HG03135 (cell line): ENCODE measurements around the gene RPL23.

Experiments
- ATAC-seq: cut with Tn5 transposase; IDR thresholded peaks from one replicate; pipeline ENCODE4 v1.9.1; 2021; ENCODE audit warnings: mild to moderate bottlenecking, moderate library complexity; ENCODE audit not compliant: unreplicated experiment

RPL23 gene

GRCh38 chr17:38853292-38854219 is at the start of gene RPL23:
Gene RPL23 (minus strand): TSS chr17:38853721. CDS start chr17:38853710, 11 bp downstream.
- peak; percentile 81 for ATAC-seq

DNA sequence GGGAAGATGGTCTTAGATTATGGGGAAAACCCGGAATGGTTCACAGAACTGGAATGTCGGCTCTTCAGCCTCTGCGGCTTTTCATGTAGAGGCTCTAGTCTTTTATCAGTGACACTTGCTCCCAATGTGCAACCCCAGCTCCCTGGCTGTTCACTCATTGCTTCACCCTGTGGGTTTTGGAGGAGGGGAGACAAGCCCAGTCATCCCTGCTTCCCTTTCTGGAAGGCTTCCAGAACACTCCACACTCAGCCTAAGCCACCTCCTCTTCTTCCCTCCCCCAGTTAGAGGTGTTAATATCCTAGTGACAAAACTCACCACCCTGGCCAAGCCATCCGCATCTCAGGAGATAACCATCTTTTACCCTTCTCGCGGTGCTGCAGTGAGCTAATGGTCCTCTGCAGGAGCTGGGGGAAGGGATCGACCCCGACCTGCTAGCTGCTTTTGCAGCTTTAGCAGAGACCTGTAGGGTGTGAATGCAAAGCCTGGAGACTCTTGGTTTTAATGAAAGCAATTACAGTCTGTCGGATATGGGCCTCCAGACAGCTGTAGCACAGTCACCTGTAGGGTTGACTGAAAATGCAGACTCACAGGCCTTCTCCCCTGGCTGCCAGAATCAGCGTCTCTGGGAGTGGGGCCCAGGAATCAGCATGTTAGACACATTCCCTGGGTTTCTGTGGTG is 47.6 kb upstream of the RPL23 start:
- ATAC-seq = no peak

- ATAC-seq = no peak
Observed at GRCh38 chr17:38899421-38899820, 45.9 kb upstream of the RPL23 start.

DNA sequence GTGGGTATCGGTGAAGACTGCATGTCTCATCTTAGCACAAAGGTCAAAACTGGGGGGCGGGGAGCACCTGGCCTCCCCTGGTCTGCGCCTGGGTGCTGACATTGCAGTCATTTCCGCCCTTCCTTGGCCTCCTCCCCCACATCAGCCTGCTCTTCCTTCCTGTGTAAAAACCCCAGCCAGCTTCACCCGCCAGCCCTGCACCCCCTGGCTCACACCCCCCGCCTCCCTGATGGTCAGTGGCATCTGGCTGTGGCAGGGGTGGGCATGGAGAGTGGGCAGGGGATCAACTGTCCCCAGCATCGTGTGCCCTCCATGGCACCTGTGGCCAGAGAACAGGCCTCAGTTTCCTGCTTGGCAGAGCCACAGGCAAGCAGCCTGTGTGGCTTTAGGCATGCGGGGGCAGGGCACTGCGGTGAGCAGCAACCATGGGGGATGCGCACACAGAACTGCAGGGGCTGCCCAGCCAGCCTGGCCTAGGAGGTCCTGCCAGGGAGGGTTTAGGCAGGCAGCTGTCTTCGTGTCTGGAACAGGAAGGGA is 45.4 kb upstream of the RPL23 start:
- ATAC-seq = peak; percentile 79

DNA sequence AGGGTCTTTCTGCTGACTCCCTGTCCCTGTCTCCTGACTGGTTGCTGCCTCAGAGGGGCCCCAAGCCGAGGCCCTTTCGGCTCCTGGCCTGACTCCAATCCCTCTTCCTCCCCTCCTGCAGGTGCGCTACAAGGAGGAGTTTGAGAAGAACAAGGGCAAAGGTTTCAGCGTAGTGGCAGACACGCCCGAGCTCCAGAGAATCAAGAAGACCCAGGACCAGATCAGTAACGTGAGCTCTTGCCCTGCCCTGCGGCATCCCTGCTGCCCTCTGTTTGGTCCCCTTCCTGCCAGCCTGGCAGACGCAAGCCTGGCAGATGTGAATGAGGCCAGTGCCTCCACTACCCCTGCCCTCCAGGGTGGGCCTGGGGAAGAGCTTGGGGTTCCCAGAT is 44.8 kb upstream of the RPL23 start:
- no peak for ATAC-seq

DNA sequence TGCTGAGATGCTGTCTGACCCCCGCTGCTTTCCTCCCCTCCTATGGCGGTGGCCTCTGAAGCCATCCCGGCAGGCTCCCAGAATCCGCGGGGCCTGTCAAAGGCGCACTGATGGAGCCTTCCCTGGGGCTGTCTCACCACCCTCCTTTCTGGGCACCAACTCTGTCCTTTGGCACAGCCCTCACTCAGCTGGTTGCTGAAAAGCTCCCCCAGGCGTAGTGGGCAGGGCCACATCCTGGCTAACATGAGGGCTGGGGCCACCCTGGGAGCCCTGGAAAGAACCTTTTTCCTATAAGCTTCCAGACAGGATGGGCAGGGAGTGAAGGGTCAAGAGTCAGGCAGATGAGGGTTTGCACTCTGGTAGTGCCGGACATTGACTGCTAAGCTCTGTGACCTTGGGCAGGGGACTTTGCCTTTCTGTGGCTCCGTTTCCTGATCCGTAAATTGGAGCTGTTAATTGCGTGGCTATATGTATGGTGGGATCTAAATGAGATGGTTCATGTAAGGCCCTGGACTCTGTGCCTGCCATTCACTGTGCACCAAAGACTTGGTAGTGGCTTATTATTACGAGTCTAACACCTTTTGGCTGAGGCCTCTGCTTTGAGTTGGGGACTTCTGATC is 44.3 kb upstream of the RPL23 start:
- no peak for ATAC-seq

- no peak for ATAC-seq
Observed at GRCh38 chr17:38897176-38897575, 43.7 kb upstream of the RPL23 start.

GRCh38 chr17:38896346-38896954 is 42.9 kb upstream of the RPL23 start:
- ATAC-seq = no peak

- no peak for ATAC-seq
Observed at GRCh38 chr17:38894276-38894675, 40.8 kb upstream of the RPL23 start.

- no peak for ATAC-seq
Observed at GRCh38 chr17:38893607-38894006, 40.1 kb upstream of the RPL23 start.

DNA sequence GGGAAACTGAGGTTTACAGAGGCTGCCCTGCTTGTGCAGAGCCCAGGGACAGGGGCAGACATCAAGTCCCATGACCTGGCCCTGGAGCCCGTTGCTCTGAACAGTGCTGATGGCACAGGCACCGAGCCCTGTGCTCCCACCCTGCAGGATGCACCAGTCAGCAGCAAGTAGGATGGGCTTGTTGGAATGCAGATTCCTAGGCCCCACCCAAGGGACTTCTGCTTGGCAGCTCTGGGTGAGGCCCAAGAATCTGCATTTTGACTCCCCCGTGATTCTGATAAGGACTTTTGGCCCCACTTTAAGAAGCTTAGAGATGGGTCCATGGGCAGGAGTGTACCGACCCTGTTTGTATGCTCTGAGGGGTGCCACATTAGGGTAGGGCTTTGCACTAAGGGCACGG is 39.6 kb upstream of the RPL23 start:
- no peak for ATAC-seq

GRCh38 chr17:38892620-38893019 is 39.1 kb upstream of the RPL23 start:
- no peak for ATAC-seq

DNA sequence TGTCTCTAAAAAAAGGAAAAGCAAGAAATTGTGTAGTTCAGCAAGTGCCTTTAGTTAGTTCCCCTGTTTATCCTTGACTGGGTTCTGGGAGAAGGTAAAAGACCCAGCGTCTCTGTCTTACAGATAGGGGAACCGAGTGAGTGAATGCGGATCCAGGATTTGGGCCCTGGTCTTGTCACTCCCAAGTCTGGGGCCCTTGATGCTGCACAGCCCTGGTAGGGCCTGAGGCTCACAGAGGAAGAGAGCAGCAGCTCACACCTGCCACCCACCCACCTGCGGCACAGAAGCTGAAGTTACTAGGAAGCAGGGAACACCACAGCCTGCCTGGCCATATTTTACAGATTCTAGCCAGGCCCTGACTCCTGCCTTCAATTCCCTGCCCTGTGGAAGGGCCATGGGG is 38.6 kb upstream of the RPL23 start:
- no peak for ATAC-seq

- no peak for ATAC-seq
Observed at GRCh38 chr17:38891441-38891840, 37.9 kb upstream of the RPL23 start.

DNA sequence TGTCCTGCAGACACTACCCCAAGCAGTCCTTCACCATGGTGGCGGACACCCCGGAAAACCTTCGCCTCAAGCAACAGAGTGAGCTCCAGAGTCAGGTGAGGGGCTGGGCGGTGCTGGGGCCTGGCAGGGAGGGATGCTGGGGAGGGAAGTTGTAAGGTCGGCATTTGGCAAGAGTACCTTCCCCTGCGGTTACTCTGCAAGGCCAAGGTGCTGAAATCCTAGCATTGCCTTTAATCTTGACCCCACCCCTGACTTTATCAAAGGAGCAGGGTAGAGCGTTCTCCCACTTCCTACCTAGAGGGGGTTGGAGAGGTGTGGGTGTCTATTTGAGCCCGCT is 36.9 kb upstream of the RPL23 start:
- no peak for ATAC-seq

DNA sequence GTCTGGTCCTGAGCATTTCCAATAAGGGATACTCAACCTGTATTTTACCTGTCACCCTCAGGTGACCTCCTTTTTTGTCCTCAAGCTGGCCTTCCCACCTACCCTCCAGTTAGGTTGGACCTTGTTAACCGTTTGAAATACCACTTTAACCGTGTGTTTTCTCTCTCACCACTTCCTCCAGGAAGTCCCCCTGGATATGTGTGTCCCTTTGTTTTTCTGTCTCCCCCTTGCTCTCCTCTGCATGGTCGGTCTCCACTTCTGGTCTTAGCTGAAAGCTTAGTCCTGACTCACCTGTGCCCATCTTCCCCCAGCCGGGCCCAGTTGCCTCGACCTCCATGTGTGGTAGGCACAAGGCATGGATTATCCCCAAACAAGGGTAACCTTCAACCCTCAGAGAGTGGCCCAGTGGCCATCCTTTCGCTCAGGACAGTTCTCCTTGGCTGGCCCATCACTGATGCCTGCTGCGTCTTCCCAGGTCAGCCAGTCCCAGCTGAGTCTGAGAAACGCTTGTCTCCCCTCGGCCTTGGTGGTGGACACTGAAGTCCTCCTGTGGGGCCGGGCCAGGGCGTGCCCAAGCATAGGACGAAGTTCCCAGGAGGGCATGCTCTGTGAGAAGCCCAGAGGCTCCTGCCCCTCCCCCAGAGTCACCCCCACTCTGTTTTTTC is 36.4 kb upstream of the RPL23 start:
- no peak for ATAC-seq

DNA sequence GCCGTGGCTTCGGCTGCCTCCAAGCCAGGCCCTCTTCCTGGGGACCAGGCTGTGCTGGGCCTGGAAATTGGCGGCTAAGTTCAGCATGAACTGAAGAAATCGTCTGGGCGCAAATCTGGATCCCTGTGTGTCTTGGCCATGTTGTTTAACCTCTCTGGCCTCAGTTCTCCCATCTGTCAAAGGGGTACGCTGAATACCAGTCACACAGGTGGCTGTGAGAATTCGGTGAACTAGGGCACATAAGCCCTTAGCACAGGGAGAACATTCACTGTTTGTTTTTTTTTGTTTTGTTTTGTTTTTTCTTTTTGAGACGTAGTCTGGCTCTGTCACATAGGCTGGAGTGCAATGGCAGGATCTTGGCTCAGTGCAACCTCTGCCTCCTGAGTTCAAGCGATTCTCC is 35.3 kb upstream of the RPL23 start:
- ATAC-seq = no peak

- ATAC-seq = no peak
Observed at GRCh38 chr17:38886643-38887010, 33.1 kb upstream of the RPL23 start.

DNA sequence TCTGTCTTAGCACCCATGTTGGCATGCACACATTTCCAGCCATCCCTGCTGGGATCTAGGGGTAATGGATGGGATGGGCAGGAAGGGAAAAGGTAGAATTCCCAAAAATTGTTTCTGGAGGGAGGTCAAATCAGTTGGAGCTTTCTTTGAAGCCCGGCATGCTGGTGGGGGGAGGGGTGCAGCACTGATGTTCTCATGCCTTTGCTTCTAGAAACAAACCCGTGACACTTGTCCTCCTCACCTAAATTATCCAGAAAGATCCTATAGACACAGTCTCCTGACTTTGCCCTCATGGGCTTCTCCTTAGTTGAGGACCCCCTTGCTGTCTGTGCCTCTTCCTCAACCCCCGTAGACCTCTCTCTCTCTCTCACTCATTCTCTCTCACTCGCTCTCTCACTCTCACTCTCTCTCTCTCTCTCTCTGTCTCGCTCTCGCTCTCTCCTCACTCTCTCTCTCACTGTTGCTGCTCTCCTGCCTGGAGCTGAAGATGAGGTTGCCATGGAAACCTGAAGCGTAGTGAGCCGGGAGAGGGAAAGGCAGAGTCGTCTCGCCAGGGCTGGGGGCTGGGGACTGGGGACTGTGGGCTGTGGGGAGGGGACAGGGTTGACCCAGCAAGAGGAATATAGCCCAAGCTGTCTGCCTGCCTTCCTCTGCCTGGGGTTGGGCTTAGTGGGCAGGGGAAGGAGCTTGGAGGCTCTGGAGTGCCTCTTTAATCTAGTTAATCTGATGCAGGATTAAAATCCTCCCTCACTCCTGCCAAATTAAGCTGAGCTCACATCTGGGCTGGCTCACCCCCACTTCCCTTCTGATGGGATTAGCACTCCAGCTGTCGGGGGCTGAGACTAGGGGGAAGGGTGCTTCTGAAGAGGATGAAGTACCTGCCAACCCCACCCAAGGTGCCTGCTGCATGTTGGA is 32.5 kb upstream of the RPL23 start:
- no peak for ATAC-seq
